Spleen (tissue), 11 donors: Measurements from ENCODE around the gene RGS19. TPM values are rescaled to one million over a fixed set of nuclear protein-coding genes. Genes with fewer than 3 reads are reported as not detected.

Source experiments
- DNase-seq: peaks from one replicate; pipeline ENCODE4 v3.0.0-alpha.2; 2020
- H3K27ac ChIP-seq, 8 donors: fragments of 200-600 bp; sonication (generic) in 7 of 8; 1 replicate in 4 of 8; 2 replicates in 4 of 8; pipeline versions ENCODE4 v1.5.0 to v1.8.0; 2016 to 2021; ENCODE audit warnings: inconsistent platforms in 4 of 8, mild to moderate bottlenecking in 4 of 8, moderate library complexity in 1 of 8
- H3K27me3 ChIP-seq, 7 donors: fragments of 200-600 bp; sonication (generic) in 6 of 7; replicated peaks in 1 of 7; 1 replicate in 4 of 7; 2 replicates in 3 of 7; pipeline versions ENCODE4 v1.5.0 to v1.8.0; 2016 to 2021; ENCODE audit warnings: inconsistent platforms in 3 of 7, mild to moderate bottlenecking in 1 of 7
- H3K36me3 ChIP-seq, 6 donors: fragments of 200-600 bp; sonication (generic) in 5 of 6; 1 replicate in 4 of 6; 2 replicates in 2 of 6; pipeline versions ENCODE4 v1.5.0 to v1.8.0; 2016 to 2021; ENCODE audit warnings: inconsistent platforms in 2 of 6
- H3K4me1 ChIP-seq, 6 donors: fragments of 200-600 bp; sonication (generic) in 5 of 6; 1 replicate in 3 of 6; 2 replicates in 3 of 6; pipeline versions ENCODE4 v1.5.0 to v1.8.0; 2016 to 2021; ENCODE audit warnings: inconsistent platforms in 3 of 6
- H3K4me3 ChIP-seq, 8 donors: fragments of 200-600 bp; sonication (generic) in 7 of 8; 1 replicate in 4 of 8; 2 replicates in 4 of 8; pipeline versions ENCODE4 v1.5.0 to v1.8.0; 2016 to 2021; ENCODE audit warnings: inconsistent platforms in 4 of 8, mild to moderate bottlenecking in 4 of 8, moderate library complexity in 2 of 8
- H3K9me3 ChIP-seq, 8 donors: fragments of 200-600 bp; sonication (generic) in 7 of 8; 1 replicate in 4 of 8; 2 replicates in 4 of 8; pipeline versions ENCODE4 v1.5.0 to v1.8.0; 2016 to 2021; ENCODE audit warnings: inconsistent platforms in 4 of 8
- POLR2A ChIP-seq, 3 donors: fragments of 450-650 bp; IDR thresholded peaks; one replicate each; pipeline ENCODE4 v1.5.1; 2017; ENCODE audit warnings: antibody characterized with exemption in 3 of 3, mild to moderate bottlenecking in 1 of 3
- POLR2AphosphoS5 ChIP-seq, 3 donors: sonication (generic); formaldehyde crosslinking; IDR thresholded peaks; one replicate each; pipeline ENCODE4 v1.5.1; 2017; ENCODE audit warnings: antibody characterized with exemption in 3 of 3
- WGBS, 5 donors: extraction: QIAGEN DNeasy Blood & Tissue Kit in 3 of 5; methylation state at CpG; one replicate each; pipeline versions ENCODE4 v1.1.5 to v1.1.7; 2013 to 2018; 5-methylcytosine and 5-hydroxymethylcytosine counted together
- intact Hi-C: fragments of 100-400 bp; cut with DNase I; formaldehyde crosslinking; loops from one replicate; pipeline ENCODE4 v1.15.0; 2023; ENCODE audit warnings: low total_unique reads
- polyA plus RNA-seq, 3 donors: library from polyadenylated mRNA; stranded (reverse); fragments of 200-250 nt; gene quantifications; one replicate each; pipeline ENCODE4 v1.2.1, GENCODE V29; 2013
- total RNA-seq, 7 donors: library from RNA; depleted of rRNA in 3 of 7; stranded (reverse); fragments of >200 nt in 3 of 7; fragmentation: NEBNext Ultra II Directional in 4 of 7; extraction: Animal tissue kit (Norgen Biotek cat#: 25700) in 4 of 7; gene quantifications; one replicate each; pipeline versions ENCODE4 v1.1.0 to v1.2.1, GENCODE V29; 2016 to 2021
- TF ChIP-seq, protein P1 (sequence below), 11 experiments: fragments of 200-600 bp in 7 of 11; fragments of 450-650 bp in 4 of 11; sonication (generic) in 4 of 11; IDR thresholded peaks in 8 of 11; conservative IDR thresholded peaks in 3 of 11; 1 replicate in 7 of 11; 2 replicates in 4 of 11; pipeline versions ENCODE4 v1.4.0 to v1.8.0; 2016 to 2021; ENCODE audit warnings: antibody characterized with exemption in 11 of 11, inconsistent platforms in 4 of 11, mild to moderate bottlenecking in 1 of 11
- donor health status: healthy with polysubstance abuse.
- donor health status: DM: no; HTN: no; CAD: no; lungs with moderate emphysema.
- donor health status: DM: no; HTN: no; CAD: no.
- donor health status: Bipolar disorder and iron deficiency.
- donor health status: healthy.
- donor health status: DM: no; HTN: no; CAD: no.
- donor health status: DM: yes; HTN: yes; CAD: no.

Gene RGS19
- total and polyA plus RNA-seq, 10 donors, result 80.4 to 186 (median 102) TPM

DNA sequence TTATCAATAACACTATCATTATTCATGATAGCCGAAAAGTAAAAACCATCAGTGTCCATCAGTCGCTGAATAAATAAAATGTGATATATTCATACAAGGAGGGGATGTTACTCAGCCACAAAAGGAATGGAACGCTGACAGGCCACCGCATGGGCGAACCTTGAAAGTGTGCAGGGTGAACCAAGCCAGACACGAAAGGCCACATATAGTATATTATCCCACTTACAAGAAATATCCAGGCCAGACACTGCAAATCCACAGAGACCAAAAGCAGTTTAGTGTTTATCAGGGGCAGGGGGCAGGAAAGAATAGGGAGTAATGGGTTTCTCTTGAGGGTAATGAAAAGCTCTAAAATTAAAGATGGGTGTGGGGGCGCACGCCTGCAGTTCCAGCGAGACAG is 35.5 kb downstream of the RGS19 start:
- H3K4me1 ChIP-seq, result peaks cover 19 to 94% (median 55%) of the 10 kb centered on the region in 6 donors
- 78 to 86% (median 80%) methylated on average over 9 of the region's 9 CpGs for WGBS, 5 donors

DNA sequence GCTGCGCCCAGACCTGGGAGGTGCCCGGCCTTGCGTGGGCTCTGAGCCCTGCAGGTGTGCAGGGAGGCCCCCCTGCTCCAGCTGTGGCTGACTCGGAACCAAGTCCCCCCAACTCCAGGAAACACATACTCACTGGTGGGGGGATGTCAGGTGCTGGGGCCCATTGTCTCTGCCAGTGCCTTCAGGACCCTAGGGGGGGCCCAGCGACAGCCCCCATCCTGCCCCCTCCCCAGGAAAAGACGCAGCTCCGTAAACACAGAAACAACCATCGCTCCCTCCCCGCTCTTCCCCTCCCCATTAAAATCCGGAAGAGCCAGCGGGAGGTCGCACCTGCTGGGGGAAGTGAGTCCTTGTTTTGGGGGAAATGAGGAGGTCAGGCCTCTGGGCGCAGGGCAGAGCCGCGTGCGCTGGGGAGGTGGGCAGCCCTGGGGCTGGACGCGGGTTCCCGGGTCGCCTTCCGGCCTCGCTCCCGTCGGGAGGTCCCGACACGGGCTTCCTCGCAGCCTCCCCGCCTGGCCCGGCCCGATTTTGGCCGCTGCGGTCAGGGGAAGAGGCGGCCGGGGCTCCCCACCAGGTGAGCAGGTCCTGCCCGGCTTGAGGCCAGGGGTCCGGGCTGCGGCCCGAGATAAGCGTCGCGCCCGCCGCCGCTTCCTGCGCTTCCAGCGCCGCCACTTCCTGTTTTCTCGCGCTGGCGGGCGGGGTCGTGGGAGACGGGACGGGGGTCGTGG is 37.1 kb downstream of the RGS19 start:
- peaks cover 0 to 4% (median 0%) of the 10 kb centered on the region in 6 donors for H3K36me3 ChIP-seq
- H3K9me3 ChIP-seq, result no peaks in the 10 kb centered on the region
- peak; percentile 24 to 79 (median 52) for TF ChIP-seq POLR2AphosphoS5 (IDR thresholded peaks at IDR 0.05)
- no peak for TF ChIP-seq POLR2A (IDR thresholded peaks at IDR 0.05)
- peak overlapping the region; percentile 76 to 90 (median 84) for H3K27ac ChIP-seq
- WGBS, 5 donors, result 1 to 2% (median 2%) methylated on average over 21 to 55 of the region's 55 CpGs; no CpG with 5 or more reads in 1 of the 5 donors
- peaks cover 29 to 94% (median 63%) of the 10 kb centered on the region in 6 donors for H3K4me1 ChIP-seq
- intact Hi-C loops, result no loop called here
- peak overlapping the region; percentile 31 to 71 (median 46) for H3K4me3 ChIP-seq
- peak; percentile 83 for DNase-seq
- peaks cover 0 to 73% (median 10%) of the 10 kb centered on the region in 7 donors for H3K27me3 ChIP-seq

More for the DNA sequence above, 35.5 kb downstream of the RGS19 start:
- no peak overlapping the region for H3K4me3 ChIP-seq
- DNase-seq, result no peak
- peaks cover 0 to 15% (median 0%) of the 10 kb centered on the region in 6 donors for H3K36me3 ChIP-seq
- peak overlapping the region in 3 of 8 donors; percentile 69 to 88 (median 71) for H3K27ac ChIP-seq
- no peak for TF ChIP-seq POLR2AphosphoS5 (IDR thresholded peaks at IDR 0.05)
- TF ChIP-seq POLR2A (IDR thresholded peaks at IDR 0.05), result no peak
- peaks cover 0 to 73% (median 19%) of the 10 kb centered on the region in 7 donors for H3K27me3 ChIP-seq
- no peaks in the 10 kb centered on the region for H3K9me3 ChIP-seq
- intact Hi-C loops, result no loop called here

DNA sequence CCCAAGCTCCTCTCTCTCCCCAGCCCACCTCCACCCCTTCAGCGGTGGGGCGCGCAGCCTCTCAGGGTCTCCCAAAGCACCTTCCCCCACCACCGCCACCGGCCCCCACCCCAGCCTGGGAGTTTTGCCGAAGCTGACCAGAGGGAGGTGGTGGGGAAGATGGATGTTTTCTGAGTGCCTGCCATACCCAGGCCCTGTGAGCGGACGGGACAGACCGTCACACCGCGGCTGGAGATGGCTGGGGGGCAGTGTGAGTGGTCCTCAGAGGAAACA is 37.6 kb downstream of the RGS19 start:
- Histone ChIP-seq H3K27me3 (peaks cover 0 to 73% (median 10%) of the 10 kb centered on the region in 7 donors), H3K36me3 (no peaks in the 10 kb centered on the region), H3K9me3 (no peaks in the 10 kb centered on the region), H3K4me3 (peak overlapping the region; percentile 31 to 71 (median 46)), H3K4me1 (peaks cover 29 to 94% (median 65%) of the 10 kb centered on the region in 6 donors), H3K27ac (peak overlapping the region; percentile 76 to 90 (median 84))
- no peak for TF ChIP-seq POLR2AphosphoS5 (IDR thresholded peaks at IDR 0.05)
- TF ChIP-seq, protein P1, sequence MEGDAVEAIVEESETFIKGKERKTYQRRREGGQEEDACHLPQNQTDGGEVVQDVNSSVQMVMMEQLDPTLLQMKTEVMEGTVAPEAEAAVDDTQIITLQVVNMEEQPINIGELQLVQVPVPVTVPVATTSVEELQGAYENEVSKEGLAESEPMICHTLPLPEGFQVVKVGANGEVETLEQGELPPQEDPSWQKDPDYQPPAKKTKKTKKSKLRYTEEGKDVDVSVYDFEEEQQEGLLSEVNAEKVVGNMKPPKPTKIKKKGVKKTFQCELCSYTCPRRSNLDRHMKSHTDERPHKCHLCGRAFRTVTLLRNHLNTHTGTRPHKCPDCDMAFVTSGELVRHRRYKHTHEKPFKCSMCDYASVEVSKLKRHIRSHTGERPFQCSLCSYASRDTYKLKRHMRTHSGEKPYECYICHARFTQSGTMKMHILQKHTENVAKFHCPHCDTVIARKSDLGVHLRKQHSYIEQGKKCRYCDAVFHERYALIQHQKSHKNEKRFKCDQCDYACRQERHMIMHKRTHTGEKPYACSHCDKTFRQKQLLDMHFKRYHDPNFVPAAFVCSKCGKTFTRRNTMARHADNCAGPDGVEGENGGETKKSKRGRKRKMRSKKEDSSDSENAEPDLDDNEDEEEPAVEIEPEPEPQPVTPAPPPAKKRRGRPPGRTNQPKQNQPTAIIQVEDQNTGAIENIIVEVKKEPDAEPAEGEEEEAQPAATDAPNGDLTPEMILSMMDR (IDR thresholded peaks at IDR 0.05 in 8 of 11, conservative IDR thresholded peaks at IDR 0.05 in 3 of 11), result no peak
- no peak for TF ChIP-seq POLR2A (IDR thresholded peaks at IDR 0.05)
- intact Hi-C loops, result no loop called here
- peak; percentile 75 for DNase-seq
- WGBS, 5 donors, result 5 to 36% (median 17%) methylated on average over 6 to 11 of the region's 11 CpGs

DNA sequence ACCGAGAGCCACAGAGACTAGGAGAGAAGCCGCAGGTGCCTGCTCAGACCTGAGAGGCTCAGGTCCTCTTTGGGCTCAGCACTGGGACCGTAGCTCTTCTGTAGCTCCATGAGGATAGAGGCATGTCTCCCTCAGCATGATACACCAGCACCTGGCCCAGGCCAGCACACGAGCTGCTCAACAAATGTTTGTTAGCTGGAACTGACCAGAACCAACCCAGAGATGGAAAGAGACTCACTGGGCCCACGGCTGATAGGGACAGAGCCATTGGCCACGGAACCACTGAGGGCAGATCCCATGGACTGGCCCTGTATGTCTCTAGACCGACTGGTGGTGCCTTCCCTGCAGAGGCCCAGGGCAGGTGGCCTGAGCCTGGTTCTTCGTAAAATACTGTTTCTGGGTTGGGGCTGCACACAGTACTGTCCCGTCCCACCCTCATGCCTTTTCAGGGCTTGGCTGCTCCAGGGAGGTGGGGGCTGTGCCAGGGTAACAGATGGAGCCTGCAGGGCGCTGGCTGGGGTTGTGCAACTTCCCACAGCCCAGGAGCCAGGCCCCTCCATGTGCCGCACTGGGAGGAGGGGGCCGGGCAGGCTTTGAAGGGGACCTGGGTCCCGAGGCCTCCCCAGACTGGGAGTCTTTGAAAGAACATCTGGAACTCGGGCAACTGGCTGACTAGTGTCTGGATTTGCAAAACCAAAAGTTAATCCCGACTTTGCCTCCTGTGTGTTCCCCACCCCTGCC is 38.1 kb downstream of the RGS19 start:
- TF ChIP-seq POLR2A (IDR thresholded peaks at IDR 0.05) (no peak), POLR2AphosphoS5 (IDR thresholded peaks at IDR 0.05) (no peak)
- TF ChIP-seq, protein P1 (IDR thresholded peaks at IDR 0.05 in 8 of 11, conservative IDR thresholded peaks at IDR 0.05 in 3 of 11), result no peak
- Histone ChIP-seq H3K36me3 (no peaks in the 10 kb centered on the region), H3K27me3 (peaks cover 0 to 73% (median 10%) of the 10 kb centered on the region in 7 donors), H3K4me3 (peak overlapping the region in 4 of 8 donors; percentile 49 to 71 (median 51)), H3K4me1 (peaks cover 29 to 94% (median 66%) of the 10 kb centered on the region in 6 donors), H3K9me3 (no peaks in the 10 kb centered on the region), H3K27ac (peak overlapping the region in 7 of 8 donors; percentile 3 to 90 (median 86))
- intact Hi-C loops, result no loop called here
- WGBS, 5 donors, result 46 to 60% (median 53%) methylated on average over 9 to 15 of the region's 15 CpGs
- DNase-seq, result peak; percentile 74
